Activated T-cell treated with anti-CD3 and anti-CD28 coated beads for 24 hours (primary cell): Measurements from ENCODE around the gene ZFPL1.

Experiments used
- DNase-seq: peaks from one replicate; pipeline ENCODE4 v3.0.0-alpha.2; 2020; ENCODE audit warnings: low read depth

The ZFPL1 gene

DNA sequence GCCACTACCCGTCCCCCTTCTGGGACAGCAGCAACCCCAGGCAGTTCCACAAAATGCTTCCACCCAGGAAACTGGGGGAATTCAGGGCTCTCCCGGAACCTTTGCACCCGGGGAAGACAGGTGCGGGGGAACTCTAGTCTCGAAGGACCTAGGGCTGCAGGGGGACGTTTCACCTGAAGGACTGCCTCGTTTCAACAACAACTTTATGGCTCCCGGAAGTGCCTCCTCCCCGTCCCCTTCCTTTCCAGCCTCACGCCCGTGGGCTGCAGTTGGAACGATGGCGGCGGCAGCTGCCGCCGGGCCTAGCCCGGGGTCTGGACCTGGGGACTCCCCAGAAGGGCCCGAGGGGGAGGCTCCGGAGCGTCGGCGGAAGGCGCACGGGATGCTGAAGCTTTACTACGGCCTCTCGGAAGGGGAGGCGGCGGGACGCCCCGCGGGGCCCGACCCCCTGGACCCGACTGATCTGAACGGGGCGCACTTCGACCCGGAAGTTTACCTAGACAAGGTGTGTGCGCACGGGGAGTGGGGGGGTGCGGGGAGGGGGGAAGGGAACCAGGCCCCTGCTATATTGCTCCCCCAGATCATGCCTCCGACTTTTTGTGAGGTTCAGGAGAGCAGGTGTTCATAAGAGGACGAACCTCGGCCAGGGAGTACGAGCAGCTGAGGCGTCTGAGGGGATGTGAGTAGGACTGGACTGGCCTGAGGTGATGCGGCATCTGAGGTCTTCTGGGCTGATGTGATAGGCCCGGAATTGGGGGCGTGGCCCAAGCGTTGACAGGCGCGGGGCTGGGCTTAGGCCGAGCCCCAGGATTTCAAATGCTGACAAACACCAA, 12.2 kb downstream of the ZFPL1 start, which contains the start of gene VPS51:
TSS of gene VPS51 (plus strand) at position 241 of the 833 bp plus-strand sequence. CDS start at position 278, 37 bp downstream.
- DNase-seq, result peak; percentile 77

DNA sequence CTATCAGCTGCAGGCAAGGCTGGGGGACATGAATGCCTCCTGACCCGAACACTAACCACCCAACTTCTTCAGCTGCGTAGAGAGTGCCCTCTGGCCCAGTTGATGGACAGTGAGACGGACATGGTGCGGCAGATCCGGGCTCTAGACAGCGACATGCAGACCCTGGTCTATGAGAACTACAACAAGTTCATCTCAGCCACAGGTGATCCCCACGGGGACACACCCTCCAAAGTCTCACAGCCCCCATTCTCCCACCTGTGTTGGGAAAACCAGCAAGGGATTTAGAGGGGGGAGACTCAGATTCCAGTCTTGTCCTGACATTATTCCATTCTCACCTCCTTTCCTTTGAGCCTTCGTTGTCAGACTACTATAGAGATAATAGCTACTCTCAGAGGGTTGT, 12.9 kb downstream of the ZFPL1 start:
- no peak for DNase-seq

DNA sequence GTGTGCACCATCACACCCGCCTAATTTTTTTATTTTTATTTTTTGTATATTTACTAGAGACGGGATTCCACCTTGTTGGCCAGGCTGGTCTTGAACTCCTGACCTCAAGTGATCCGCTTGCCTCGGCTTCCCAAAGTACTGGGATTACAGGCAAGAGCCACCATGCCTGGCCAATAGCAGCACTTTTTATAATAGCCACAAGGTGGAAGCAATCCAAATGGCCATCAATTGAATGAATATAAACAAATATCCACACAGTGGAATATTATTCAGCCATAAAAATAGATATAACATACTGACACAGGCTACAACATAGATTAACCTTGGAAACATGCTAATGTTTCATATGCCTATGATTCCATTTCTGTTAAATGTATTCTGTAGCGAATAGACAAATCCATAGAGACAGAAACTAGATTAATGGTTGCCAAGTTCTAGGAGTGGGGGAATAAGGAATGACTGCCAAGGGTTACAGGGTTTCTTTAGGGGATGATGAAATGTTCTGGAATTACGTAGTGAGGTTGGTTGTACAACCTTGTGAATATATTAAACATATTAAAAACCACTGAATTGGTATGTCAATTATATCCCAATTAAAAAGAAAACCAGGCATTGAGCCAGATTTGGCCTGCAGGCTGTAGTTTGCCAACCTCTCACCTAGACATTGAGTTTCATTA, 16.8 kb downstream of the ZFPL1 start:
- no peak for DNase-seq

DNA sequence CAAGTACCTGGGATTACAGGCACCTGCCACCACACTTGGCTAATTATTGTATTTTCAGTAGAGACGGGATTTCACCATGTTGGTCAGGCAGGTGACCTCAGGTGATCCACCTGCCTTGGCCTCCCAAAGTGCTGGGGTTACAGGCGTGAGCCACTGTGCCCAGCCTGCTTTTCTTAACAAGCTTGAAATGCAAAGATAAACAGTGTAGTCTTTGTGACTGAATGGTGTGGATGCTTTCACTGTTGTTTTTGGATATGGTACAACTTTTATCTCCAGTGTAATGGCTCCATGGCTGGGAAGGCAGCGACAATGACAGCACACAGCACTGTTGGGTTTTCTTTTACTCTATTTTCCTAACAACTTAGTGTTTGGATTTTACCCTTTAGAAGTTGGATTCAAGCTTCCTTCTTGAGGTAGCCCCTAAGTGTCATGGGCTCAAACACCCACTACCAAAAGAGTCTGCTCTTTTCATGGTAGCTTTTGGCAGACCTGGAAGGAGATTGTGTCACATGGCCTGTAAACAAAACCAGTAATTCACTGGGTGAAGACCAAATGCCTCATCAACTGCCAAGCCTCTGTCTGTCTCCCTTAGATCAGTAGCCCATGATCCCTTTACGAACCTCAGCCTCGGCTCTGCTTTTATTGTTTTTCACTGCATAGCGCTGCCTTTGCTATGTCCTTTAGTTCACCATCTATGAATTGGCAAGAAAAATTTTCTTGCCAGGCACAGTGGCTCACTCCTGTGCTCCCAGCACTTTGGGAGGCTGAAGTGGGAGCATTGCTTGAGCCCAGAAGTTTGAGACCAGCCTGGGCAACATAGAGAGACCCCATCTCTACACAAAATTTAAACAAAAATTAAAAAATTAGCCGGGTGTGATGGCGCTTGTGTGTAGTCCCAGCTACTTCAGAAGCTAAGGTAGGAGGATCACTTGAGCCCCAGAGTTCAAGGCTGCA, 18.4 kb downstream of the ZFPL1 start:
- DNase-seq, result no peak

DNA sequence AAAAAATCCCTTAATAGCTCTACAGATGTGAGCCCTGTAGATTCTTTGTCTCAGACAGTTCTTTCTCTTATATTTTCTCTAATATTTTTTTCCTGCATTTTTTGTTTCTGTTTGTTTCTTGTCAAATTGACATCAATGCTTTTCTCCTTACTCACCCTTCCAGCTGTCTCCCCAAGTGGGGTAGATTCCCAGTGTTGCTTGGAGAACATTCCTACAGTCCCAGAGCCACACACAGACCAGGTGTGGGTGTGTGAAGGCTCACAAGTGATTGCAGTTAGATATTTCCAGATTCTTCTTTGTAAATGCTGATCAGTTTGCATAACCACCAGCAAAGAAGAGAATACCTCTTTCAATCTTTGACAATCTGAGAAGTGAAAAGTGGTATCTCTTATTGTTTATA, 19.5 kb downstream of the ZFPL1 start:
- no peak for DNase-seq

DNA sequence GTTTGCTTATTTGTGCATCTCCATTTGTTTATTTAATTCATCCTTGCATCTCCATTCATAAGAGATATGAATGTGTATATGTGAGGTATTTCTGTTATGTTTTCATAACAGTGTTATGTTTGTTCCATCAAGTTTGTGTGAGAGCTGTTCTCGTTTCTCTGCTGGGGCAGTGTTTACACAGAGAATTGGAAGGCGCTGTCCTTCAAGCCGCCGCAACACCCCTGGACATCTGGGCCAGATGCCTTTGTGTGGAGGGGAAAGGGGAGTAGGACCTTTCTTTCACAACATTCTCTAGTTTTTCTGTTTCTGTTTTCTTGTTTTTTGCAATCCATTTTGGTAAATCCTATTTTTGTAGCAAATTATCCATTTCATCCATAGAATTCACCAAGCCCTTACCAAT, 20.6 kb downstream of the ZFPL1 start:
- DNase-seq, result no peak

DNA sequence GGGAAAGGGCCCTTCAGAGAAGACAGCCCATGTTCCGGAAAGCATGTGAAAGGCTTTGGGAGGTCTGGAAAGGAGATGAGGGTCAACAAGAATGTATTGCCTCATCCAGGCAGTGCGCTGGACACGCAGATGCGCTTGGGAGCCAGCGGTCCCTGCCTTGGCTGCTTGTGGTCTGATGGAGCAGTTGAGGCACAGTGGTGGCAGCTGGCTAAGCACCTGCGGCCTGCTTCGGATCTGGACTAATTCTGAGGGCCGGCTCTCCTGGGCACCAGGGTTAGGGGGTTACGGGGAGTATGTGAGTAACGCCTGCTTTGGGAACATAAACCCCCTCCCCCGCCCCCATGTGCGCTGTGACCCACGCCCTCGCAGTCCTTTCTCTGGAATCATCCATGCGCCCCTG, 23.1 kb downstream of the ZFPL1 start:
- DNase-seq, result no peak

DNA sequence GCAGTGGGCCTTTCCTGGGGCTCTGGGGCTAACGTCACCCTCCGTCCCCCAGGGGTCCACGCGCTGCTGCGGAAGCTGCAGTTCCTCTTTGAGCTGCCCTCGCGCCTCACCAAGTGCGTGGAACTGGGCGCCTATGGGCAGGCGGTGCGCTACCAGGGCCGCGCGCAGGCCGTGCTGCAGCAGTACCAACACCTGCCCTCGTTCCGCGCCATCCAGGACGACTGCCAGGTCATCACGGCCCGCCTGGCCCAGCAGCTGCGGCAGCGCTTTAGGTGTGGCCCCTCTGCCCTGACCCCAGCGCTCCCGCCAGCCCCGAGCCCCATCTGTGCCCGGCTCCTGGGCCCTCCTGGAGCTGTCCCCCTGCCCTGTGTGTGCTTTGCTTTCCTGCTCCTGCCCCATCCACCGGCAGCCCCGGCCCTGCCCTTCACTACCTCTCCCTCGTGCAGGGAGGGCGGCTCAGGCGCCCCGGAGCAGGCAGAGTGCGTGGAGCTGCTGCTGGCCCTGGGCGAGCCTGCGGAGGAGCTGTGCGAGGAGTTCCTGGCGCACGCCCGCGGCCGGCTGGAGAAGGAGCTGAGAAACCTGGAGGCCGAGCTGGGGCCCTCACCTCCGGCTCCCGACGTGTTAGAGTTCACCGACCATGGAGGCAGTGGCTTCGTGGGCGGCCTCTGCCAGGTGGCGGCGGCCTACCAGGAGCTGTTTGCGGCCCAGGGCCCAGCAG, 23.9 kb downstream of the ZFPL1 start:
- no peak for DNase-seq

DNA sequence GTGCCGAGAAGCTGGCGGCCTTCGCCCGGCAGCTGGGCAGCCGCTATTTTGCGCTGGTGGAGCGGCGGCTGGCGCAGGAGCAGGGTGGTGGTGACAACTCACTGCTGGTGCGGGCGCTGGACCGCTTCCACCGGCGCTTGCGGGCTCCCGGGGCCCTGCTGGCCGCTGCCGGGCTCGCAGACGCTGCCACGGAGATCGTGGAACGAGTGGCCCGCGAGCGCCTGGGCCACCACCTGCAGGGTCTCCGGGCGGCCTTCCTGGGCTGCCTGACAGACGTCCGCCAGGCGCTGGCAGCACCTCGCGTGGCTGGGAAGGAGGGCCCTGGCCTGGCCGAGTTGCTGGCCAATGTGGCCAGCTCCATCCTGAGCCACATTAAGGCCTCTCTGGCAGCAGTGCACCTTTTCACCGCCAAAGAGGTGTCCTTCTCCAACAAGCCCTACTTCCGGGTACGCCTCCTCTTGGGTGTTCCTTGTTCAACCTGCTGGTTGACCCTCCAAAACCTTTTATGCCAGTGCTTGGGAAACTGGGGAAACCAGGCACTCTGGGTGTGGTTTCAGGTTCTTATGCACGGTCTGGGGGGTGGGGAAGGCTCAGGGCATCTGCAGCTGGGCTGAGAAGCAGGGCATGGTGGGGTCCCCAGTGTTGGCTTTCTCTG, 24.6 kb downstream of the ZFPL1 start:
- no peak for DNase-seq

DNA sequence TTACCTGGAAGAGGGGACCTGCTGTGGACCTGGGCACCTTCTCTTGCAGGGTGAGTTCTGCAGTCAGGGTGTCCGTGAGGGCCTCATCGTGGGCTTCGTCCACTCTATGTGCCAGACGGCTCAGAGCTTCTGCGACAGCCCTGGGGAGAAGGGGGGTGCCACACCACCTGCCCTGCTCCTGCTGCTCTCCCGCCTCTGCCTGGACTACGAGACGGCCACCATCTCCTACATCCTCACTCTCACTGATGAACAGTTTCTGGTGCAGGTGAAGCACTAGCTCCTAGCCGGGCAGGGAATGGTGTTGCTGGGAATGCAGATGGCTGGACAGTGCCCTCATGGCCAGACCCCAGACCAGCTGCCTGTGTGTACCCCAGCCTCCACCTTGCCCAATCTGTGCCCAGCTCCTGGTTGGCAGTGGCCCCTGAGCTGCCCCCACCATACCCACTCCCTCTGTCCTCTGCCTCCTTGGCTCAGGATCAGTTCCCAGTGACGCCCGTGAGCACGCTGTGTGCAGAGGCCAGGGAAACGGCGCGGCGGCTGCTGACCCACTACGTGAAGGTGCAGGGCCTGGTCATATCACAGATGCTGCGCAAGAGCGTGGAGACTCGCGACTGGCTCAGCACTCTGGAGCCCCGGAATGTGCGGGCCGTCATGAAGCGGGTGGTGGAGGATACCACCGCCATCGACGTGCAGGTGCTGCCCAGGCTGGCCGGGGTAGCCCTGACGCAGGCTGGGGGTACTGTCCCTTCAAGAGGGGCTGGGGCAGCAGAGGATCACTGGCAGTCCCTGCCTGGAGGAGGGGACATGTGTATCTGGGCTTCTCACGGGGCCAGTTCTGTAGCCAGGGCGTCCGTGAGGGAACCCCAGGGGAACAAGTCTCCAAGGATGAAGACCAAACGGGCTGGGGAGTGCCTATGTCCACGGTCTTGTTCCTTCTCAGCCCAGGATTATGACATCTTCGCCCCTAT, 25.5 kb downstream of the ZFPL1 start:
- no peak for DNase-seq

DNA sequence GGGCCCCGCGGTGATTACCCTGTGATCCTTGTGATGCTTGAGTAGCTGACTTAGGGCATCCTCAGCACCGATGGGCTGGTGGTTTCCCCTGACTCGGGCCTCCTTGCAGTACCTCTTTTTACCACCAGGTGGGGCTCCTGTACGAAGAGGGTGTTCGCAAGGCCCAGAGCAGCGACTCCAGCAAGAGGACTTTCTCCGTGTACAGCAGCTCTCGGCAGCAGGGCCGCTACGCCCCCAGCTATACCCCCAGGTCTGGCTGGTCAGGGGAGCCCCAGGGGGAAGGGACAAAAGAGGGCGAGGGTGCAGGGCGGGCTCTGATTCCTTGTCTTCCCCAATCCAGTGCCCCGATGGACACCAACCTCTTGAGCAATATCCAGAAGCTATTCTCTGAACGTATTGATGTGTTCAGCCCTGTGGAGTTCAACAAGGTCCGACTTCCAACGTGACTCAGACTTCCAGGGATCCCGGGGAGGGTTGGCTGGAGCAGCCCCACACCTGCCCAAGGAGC, 26.4 kb downstream of the ZFPL1 start:
- peak; percentile 95 for DNase-seq

DNA sequence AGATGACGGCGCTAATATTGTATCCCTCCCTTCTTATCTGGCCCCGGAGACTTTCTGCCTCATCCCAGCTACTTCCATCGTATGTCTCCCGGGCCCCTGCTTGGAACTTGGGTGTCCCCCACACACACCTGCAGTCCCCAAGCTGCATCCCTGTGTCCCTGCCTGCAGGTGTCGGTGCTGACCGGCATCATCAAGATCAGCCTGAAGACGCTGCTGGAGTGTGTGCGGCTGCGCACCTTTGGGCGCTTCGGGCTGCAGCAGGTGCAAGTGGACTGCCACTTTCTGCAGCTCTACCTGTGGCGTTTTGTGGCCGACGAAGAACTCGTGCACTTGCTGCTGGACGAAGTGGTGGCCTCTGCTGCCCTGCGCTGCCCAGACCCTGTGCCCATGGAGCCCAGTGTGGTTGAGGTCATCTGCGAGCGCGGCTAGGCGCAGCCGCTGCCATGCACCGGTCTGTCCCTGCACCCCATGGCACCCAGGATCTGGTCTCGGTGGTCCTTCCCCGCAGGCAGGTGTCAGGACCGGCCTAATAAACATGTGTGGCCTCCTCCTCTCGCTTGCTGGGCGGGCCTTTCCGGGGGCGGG, 27.2 kb downstream of the ZFPL1 start:
- DNase-seq, result no peak

DNA sequence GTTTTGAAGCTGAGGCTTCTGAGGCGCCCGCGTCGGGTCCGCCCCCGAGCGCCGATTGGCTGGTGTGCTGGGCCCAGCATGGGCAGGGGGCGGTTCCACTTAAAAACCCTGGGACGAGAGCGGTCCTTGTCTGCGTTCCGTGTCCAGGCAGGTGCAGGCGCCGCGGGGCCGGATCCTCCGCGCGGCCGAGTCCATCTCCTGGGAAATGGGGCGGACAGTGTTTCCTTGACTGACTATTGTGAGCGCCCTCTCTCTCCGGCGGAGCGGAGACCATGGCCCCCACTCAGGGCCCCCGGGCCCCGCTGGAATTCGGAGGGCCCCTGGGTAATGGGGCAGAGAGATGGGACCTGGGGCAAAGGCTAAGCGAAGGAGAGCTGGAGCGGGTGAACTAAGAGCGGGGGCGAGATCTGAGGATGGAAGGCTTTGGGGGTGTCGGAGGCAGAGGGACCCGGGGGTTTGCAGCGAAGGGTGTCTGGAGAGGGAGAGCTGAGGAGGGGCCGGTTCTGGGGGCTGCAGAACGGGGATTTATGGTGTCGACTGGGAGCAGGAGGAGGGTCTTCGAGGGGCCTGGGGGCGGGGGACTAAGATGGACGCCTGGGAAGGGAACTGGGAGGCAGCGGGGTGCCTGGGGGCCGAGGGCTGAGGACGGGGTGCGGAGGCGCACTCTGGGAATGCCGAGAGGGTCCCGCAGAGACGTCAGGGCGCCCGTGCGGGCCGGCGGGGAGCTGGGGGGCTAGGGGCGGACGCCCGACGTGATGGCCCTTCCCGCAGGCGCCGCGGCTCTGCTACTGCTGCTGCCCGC, 27.9 kb downstream of the ZFPL1 start, which contains the start of gene TM7SF2:
TSS of gene TM7SF2 (plus strand) at position 129 of the 802 bp plus-strand sequence. CDS start at position 273, 144 bp downstream.
- DNase-seq, result peak; percentile 88

DNA sequence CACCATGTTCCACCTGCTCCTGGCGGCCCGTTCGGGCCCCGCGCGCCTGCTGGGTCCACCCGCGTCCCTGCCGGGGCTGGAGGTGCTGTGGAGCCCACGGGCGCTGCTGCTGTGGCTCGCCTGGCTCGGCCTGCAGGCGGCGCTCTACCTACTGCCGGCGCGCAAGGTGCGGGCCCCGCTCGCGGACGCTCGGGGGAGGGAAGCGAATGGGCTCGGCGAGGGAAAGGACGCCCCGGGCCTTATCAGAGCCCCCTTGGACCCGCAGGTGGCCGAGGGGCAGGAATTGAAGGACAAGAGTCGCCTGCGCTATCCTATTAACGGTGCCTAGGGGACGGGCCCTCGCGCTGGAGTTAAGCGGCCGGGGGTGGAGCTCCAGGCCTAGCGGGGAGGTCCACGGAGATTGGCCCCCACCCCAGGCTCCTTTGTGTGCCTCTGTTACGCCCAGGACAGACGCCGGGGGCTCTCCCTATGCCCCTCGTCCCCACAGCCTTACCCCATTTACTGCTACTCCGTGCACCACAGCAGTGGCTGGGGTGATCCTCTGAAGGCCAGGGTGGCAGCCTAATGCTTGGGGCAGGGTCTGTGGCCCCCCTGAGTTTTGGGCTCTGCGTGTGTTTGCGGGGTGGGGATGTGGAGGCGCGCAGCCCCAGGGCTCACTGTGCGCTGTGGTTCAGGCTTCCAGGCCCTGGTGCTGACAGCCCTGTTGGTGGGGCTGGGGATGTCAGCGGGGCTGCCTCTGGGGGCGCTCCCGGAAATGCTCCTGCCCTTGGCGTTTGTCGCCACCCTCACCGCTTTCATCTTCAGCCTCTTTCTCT, 28.7 kb downstream of the ZFPL1 start:
- peak; percentile 62 for DNase-seq

DNA sequence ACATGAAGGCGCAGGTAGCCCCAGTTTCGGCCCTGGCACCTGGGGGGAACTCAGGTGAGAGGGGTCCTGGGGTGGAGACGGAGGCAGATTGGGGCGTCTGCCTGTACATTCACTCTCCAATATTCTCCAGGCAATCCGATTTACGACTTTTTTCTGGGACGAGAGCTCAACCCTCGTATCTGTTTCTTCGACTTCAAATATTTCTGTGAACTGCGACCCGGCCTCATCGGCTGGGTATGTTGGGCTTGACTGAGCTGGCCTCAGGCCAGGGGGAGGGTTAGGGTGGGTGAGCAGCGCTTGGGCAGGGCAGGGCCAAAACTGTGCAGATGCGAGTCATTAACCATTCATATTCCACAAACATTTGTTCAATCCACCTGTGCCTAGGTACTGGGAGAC, 29.3 kb downstream of the ZFPL1 start:
- DNase-seq, result no peak

DNA sequence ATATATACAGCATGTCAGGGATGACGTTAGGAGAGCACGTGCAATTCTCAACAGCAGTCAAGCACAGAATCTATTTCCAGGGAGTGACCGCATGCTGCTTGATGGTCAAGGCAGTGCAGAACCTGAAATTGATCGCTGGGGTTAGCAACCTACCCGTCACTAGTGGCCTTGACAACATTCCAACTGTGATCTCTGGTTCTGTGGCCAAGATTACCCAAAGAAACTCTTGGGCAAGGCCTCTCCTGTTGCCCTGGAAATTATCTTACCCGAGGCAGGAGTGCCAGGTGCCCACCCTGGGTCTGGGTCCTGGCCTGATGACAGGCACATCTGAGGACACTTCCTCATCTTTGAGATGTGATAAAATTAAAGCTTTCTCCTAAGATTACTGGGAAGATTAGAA, 29.8 kb downstream of the ZFPL1 start:
- no peak for DNase-seq

DNA sequence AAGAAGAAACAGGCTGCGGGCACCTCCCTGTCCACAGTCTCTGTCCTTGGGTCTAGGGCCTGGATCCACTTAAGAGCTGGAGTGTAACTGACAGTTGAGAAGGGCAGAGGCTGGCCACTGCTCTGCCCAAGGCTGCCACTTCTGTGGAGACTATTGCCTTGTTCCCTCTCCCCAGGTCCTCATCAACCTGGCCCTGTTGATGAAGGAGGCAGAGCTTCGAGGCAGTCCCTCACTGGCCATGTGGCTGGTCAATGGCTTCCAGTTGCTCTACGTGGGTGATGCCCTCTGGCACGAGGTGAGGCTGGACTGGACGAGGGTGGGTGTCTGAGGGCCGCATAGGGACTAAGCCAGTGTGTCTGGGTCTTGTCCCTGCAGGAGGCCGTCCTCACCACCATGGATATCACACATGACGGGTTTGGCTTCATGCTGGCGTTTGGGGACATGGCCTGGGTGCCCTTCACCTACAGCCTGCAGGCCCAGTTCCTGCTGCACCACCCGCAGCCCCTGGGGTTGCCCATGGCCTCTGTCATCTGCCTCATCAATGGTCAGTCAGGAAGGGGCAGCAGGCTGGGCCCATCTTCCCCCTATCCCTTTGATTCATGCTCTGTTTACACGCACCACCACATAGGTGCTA, 30.6 kb downstream of the ZFPL1 start:
- DNase-seq, result no peak
